ENCODE results near the gene GRID1. TPM values are rescaled to one million over a fixed set of nuclear protein-coding genes. Genes with fewer than 3 reads are reported as not detected.

Gene GRID1
- polyA plus RNA-seq, 1 of the 3 experiments (the other 2 are of a cell fraction), result 0.13 TPM

DNA sequence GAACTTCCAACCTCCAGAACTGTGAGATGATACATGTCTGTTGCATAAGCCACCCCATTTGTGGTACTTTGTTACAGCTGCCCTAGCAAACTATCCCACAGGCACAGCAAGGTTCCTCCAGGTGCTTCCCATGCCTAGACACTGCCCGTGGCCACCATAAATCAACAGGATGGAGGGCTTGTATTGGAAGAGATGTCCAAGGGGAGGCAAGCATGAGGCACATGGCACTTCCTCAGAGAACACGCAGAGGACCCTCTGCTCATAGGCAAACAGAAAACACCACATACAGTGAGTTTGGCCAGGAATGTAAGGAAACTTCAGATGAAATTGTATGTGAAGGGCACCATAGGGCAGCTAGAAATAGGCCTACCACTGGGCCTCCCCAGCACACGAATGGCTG, 291.1 kb downstream of the GRID1 start:
- Histone ChIP-seq H3K9me3 (no peaks in the 10 kb centered on the region), H3K9ac (no peak overlapping the region), H2AFZ (ENCODE audit: low read depth) (no peak overlapping the region), H4K20me1 (ENCODE audit: insufficient read depth) (no peaks in the 10 kb centered on the region), H3K4me1 (ENCODE audit: control insufficient read depth in 1 of 2, insufficient read depth in 2 of 2, low read depth in 1 of 2, low read length in 1 of 2) (peaks cover 0 to 4% of the 10 kb centered on the region in 2 experiments; a peak in 1 of 4 replicates), H3K79me2 (ENCODE audit: insufficient read depth) (no peaks in the 10 kb centered on the region), H3K4me2 (no peak overlapping the region), H3F3A (replicated peaks; ENCODE audit: insufficient read depth) (no peaks in the 10 kb centered on the region), H3K9me2 (no peaks in the 10 kb centered on the region), H3K4me3 (ENCODE audit: low read depth in 2 of 2, low read length in 1 of 2) (no peak overlapping the region), H3K27ac (ENCODE audit: low read depth in 2 of 2, low read length in 1 of 2) (no peak overlapping the region), H3K36me3 (replicated peaks in 1 of 2; ENCODE audit: control insufficient read depth in 1 of 2, insufficient read depth in 2 of 2, low read length in 1 of 2) (no peaks in the 10 kb centered on the region), H3K27me3 (ENCODE audit: insufficient read depth) (no peaks in the 10 kb centered on the region)
- DNase-seq, result no peak
- WGBS (ENCODE audit: low lambda C conversion rate), result 29% methylated on average over 3 of the region's 3 CpGs
- POLR2A ChIA-PET, result no interaction called here
- CTCF ChIA-PET, result interaction anchor here (0.9 kb wide), 1 partner anchor 66 kb away, joined by 3 read pairs; no protein-coding TSS in a partner anchor
- no peak for TF ChIP-seq MXI1 (IDR thresholded peaks at IDR 0.05; ENCODE audit: low read depth, low read length)
- no peak for TF ChIP-seq FOXM1 (IDR thresholded peaks at IDR 0.05; ENCODE audit: low read depth)
- TF ChIP-seq FOXJ3 (CRISPR knock-in tag; IDR thresholded peaks at IDR 0.05), result no peak
- TF ChIP-seq EP300 (IDR thresholded peaks at IDR 0.05; ENCODE audit: borderline replicate concordance in 1 of 2, low read depth in 1 of 2, low read length in 1 of 2), result no peak
- no peak for TF ChIP-seq SMC3 (IDR thresholded peaks at IDR 0.05; ENCODE audit: low read depth, low read length)
- TF ChIP-seq MEF2A (IDR thresholded peaks at IDR 0.05; ENCODE audit: borderline replicate concordance, low read depth), result no peak
- TF ChIP-seq, protein P1, sequence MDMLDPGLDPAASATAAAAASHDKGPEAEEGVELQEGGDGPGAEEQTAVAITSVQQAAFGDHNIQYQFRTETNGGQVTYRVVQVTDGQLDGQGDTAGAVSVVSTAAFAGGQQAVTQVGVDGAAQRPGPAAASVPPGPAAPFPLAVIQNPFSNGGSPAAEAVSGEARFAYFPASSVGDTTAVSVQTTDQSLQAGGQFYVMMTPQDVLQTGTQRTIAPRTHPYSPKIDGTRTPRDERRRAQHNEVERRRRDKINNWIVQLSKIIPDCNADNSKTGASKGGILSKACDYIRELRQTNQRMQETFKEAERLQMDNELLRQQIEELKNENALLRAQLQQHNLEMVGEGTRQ (IDR thresholded peaks at IDR 0.05; ENCODE audit: borderline replicate concordance, low read depth, low read length), result no peak
- no peak for TF ChIP-seq NFIC (IDR thresholded peaks at IDR 0.05; ENCODE audit: borderline replicate concordance)
- no peak for TF ChIP-seq RXRA (IDR thresholded peaks at IDR 0.05; ENCODE audit: borderline replicate concordance, low read depth)
- no peak for TF ChIP-seq POLR2AphosphoS5 (IDR thresholded peaks at IDR 0.05; ENCODE audit: low read depth, low read length)
- TF ChIP-seq, protein P2, sequence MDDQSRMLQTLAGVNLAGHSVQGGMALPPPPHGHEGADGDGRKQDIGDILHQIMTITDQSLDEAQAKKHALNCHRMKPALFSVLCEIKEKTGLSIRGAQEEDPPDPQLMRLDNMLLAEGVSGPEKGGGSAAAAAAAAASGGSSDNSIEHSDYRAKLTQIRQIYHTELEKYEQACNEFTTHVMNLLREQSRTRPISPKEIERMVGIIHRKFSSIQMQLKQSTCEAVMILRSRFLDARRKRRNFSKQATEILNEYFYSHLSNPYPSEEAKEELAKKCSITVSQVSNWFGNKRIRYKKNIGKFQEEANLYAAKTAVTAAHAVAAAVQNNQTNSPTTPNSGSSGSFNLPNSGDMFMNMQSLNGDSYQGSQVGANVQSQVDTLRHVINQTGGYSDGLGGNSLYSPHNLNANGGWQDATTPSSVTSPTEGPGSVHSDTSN (IDR thresholded peaks at IDR 0.05), result no peak

DNA sequence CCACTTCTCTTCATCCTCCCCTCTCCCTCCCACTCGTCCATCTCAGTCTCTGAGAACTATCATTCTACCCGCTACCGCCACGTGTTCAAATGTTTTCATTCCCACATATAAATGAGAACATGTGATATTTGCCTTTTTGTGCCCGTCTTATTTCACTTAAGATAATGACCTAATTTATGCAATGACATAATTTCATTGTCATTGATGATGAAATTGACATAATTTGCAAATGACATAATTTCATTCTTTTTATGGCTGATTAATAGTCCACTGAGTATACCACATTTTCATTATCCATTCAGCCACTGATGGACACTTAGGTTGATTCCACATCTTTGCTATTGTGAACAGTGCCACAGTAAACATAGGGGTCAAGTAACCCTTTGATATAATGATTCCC, 292.3 kb downstream of the GRID1 start:
- CTCF ChIA-PET, result no interaction called here

More for the DNA sequence above, 292.3 kb downstream of the GRID1 start:
- WGBS (ENCODE audit: low lambda C conversion rate), result 47% methylated on average over 5 of the region's 5 CpGs
- no peaks in the 10 kb centered on the region for H3F3A ChIP-seq (replicated peaks; ENCODE audit: insufficient read depth)
- H3K4me2 ChIP-seq, result no peak overlapping the region
- POLR2A ChIA-PET, result interaction anchor here (0.8 kb wide), 1 partner anchor 157 kb away, joined by 3 read pairs; no protein-coding TSS in a partner anchor
- H3K79me2 ChIP-seq (ENCODE audit: insufficient read depth), result no peaks in the 10 kb centered on the region
- H4K20me1 ChIP-seq (ENCODE audit: insufficient read depth), result no peaks in the 10 kb centered on the region
- H3K4me1 ChIP-seq (ENCODE audit: control insufficient read depth in 1 of 2, insufficient read depth in 2 of 2, low read depth in 1 of 2, low read length in 1 of 2), result peaks cover 0 to 7% of the 10 kb centered on the region in 2 experiments; a peak in 1 of 4 replicates
- H3K9ac ChIP-seq, result no peak overlapping the region
- no peaks in the 10 kb centered on the region for H3K36me3 ChIP-seq (replicated peaks in 1 of 2; ENCODE audit: control insufficient read depth in 1 of 2, insufficient read depth in 2 of 2, low read length in 1 of 2)
- no peak overlapping the region for H2AFZ ChIP-seq (ENCODE audit: low read depth)
- no peaks in the 10 kb centered on the region for H3K9me3 ChIP-seq
- no peak for DNase-seq
- H3K9me2 ChIP-seq, result no peaks in the 10 kb centered on the region
- H3K27me3 ChIP-seq (ENCODE audit: insufficient read depth), result no peaks in the 10 kb centered on the region
- no peak overlapping the region for H3K27ac ChIP-seq (ENCODE audit: low read depth in 2 of 2, low read length in 1 of 2)
- H3K4me3 ChIP-seq (ENCODE audit: low read depth in 2 of 2, low read length in 1 of 2), result no peak overlapping the region
- TF ChIP-seq RFX5 (IDR thresholded peaks at IDR 0.05; ENCODE audit: low read length), result no peak
